ENCODE data around the gene CAPN12.

DNA sequence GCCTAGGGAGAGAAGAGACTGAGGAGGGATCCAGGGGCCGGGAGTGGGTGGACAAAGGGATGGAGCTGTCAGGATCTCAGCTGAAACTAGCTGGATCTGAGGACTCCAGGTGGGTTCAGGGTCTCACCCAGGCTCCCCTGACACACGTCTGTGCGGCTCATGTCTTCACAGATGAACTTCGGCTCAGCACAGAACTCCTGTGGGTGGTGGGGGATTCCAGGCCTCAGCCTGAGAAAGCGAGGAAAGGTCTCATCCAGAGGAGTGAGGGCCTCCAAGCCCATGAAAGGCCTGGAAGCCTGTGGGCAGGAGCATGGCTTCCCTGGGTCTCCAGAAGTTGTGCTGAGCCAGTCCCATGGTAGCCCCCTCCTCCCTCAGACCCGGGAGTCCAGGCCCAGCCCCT lies 1.4 kb downstream of the CAPN12 start:
- TF ChIP-seq, protein P1, sequence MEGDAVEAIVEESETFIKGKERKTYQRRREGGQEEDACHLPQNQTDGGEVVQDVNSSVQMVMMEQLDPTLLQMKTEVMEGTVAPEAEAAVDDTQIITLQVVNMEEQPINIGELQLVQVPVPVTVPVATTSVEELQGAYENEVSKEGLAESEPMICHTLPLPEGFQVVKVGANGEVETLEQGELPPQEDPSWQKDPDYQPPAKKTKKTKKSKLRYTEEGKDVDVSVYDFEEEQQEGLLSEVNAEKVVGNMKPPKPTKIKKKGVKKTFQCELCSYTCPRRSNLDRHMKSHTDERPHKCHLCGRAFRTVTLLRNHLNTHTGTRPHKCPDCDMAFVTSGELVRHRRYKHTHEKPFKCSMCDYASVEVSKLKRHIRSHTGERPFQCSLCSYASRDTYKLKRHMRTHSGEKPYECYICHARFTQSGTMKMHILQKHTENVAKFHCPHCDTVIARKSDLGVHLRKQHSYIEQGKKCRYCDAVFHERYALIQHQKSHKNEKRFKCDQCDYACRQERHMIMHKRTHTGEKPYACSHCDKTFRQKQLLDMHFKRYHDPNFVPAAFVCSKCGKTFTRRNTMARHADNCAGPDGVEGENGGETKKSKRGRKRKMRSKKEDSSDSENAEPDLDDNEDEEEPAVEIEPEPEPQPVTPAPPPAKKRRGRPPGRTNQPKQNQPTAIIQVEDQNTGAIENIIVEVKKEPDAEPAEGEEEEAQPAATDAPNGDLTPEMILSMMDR (conservative IDR thresholded peaks at IDR 0.05; ENCODE audit: low read depth, low read length): no peak
- TF ChIP-seq EZH2 (IDR thresholded peaks at IDR 0.05; ENCODE audit: borderline replicate concordance, low read depth, low read length, poor library complexity, severe bottlenecking): no peak
